ENCODE data around the gene SIRT7.

DNA sequence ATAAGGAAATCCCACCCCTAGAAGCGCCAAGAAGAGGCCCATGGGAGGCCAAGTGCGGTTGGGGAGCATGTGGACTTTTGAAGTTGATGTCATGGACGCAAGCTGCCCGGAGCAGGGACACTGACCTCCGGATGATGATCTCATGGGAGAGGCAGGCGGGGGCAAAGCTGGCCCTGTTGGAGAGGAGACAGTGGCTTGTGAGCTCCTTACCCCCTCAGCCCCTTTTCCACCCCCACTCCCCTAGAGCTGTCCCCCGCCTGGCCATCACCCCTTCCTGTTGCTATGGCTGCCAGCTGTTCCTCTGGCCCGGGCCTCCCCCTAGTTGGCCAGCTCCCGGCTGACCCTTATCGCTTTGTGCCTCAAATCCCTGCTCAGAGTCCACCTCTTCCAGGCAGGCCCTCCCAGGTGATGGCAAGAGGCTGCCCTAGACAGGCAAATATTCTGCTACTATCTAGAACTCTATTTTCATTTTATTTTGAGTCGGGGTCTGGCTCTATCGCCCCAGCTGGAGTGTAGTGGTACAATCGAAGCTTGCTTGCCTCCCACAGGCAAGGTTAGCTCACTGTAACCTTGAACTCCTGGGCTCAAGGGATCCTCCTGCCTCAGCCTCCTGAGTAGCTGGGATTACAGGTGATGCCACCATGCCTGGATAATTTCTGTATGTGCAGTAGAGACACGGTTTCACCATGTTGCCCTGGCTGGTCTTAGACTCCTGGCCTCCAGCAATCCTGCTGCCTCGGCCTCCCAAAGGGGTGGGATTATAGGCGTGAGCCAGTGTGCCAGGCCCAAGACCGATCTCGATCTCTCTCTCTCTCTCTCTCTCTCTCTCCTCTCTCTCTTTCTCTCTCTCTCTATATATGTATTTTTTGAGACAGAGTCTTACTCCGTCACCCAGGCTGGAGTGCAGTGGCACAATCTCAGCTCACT, 36.4 kb upstream of the SIRT7 start:
- TF ChIP-seq POLR2A (IDR thresholded peaks at IDR 0.05; ENCODE audit: low read depth, low read length) (no peak), POLR2AphosphoS5 (IDR thresholded peaks at IDR 0.05; ENCODE audit: low read depth, low read length) (no peak), TAF1 (IDR thresholded peaks at IDR 0.05; ENCODE audit: low read depth, low read length) (no peak), SPI1 (IDR thresholded peaks at IDR 0.05; ENCODE audit: low read depth, low read length) (no peak), PAX5 (IDR thresholded peaks at IDR 0.05; ENCODE audit: insufficient read depth, low read length, severe bottlenecking) (no peak)

Measured in GM12891 (cell line).